K562 (cell line): ENCODE data around the gene DTNBP1. TPM values are rescaled to one million over a fixed set of nuclear protein-coding genes. Genes with fewer than 3 reads are reported as not detected.

ENCODE experiments used
- MCM3 ChIP-seq: fragments of 450-650 bp; IDR thresholded peaks from 2 replicates; pipeline ENCODE4 v1.6.1; 2016
- POLR2G ChIP-seq: fragments of 200-400 bp; formaldehyde crosslinking; IDR thresholded peaks from 2 replicates; pipeline ENCODE4 v1.6.1; 2017; ENCODE audit warnings: low read depth, mild to moderate bottlenecking, antibody characterized with exemption, low read length, moderate library complexity
- RFX5 ChIP-seq: IDR thresholded peaks from 2 replicates; pipeline ENCODE4 v1.6.1; 2011; ENCODE audit warnings: low read depth, mild to moderate bottlenecking, improper control_type of control experiment, low read length
- RREB1 ChIP-seq: fragments of 250-450 bp; sonication (Bioruptor Pico); IDR thresholded peaks from 2 replicates; pipeline ENCODE4 v1.4.0; 2020
- SMAD4 ChIP-seq: fragments of 250-450 bp; sonication (Bioruptor Pico); conservative IDR thresholded peaks from 2 replicates; pipeline ENCODE4 v1.8.0; 2021; ENCODE audit warnings: inconsistent platforms, mild to moderate bottlenecking, moderate library complexity
- SMARCC2 ChIP-seq: fragments of 450-650 bp; IDR thresholded peaks from 2 replicates; pipeline ENCODE4 v1.6.1; 2017; ENCODE audit warnings: antibody characterized with exemption, moderate library complexity, mild to moderate bottlenecking, low read depth
- ZNF212 ChIP-seq: fragments of 450-650 bp; formaldehyde crosslinking; IDR thresholded peaks from 2 replicates; pipeline ENCODE4 v1.4.0; 2020; ENCODE audit warnings: mild to moderate bottlenecking
- ZNF57 ChIP-seq: fragments of 450-650 bp; formaldehyde crosslinking; IDR thresholded peaks from 2 replicates; pipeline ENCODE4 v1.4.0; 2020; ENCODE audit warnings: mild to moderate bottlenecking, moderate library complexity
- ZNF766 ChIP-seq: fragments of 200-800 bp; sonication (Bioruptor generic); conservative IDR thresholded peaks from 2 replicates; pipeline ENCODE4 v1.6.1; 2016; ENCODE audit warnings: missing genetic modification characterization, missing compliant biosample characterization
- ZNF785 ChIP-seq: fragments of 250-450 bp; sonication (Bioruptor Pico); IDR thresholded peaks from 2 replicates; pipeline ENCODE4 v1.4.0; 2020; ENCODE audit warnings: mild to moderate bottlenecking
- polyA plus RNA-seq, 8 experiments: library from polyadenylated mRNA; depleted of rRNA in 4 of 8; stranded (reverse) in 5 of 8; unstranded in 3 of 8; fragments of >200 nt; fragmentation: Nextera tagmentation in 2 of 8; fragmentation: Illumina TruSeq in 1 of 8; extraction: Ambion mirVana in 2 of 8; extraction: Trizol in 1 of 8; gene quantifications; 2 replicates each; pipeline versions ENCODE4 v1.2.1 to v1.2.3, GENCODE V29; 2011 to 2014; ENCODE audit warnings: inconsistent platforms in 1 of 8, missing spikeins in 1 of 8
- total RNA-seq, 7 experiments: library from RNA; depleted of rRNA in 6 of 7; stranded (reverse); fragments of >200 nt in 6 of 7; fragmentation: Illumina TruSeq in 2 of 7; extraction: Trizol in 2 of 7; gene quantifications; 2 replicates each; pipeline versions ENCODE4 v1.2.1 to v1.2.3, GENCODE V29; 2011 to 2021; ENCODE audit warnings: low replicate concordance in 1 of 7
- TF ChIP-seq, protein P1 (sequence below): sonication (generic); formaldehyde crosslinking; IDR thresholded peaks from 2 replicates; pipeline ENCODE4 v1.8.0; 2022; ENCODE audit warnings: missing genetic modification reagents, mild to moderate bottlenecking, borderline replicate concordance
- TF ChIP-seq, protein P2 (sequence below), 2 experiments: fragments of 250-450 bp in 1 of 2; fragments of 450-650 bp in 1 of 2; sonication (Bioruptor Pico) in 1 of 2; IDR thresholded peaks; 2 replicates each; pipeline versions ENCODE4 v1.6.1 to v1.8.0; 2016 to 2021; ENCODE audit warnings: mild to moderate bottlenecking in 2 of 2, moderate library complexity in 2 of 2, missing compliant biosample characterization in 1 of 2, missing genetic modification characterization in 1 of 2
- TF ChIP-seq, protein P3 (sequence below): fragments of 250-450 bp; sonication (Bioruptor Pico); IDR thresholded peaks from 2 replicates; pipeline ENCODE4 v1.8.0; 2022; ENCODE audit warnings: moderate library complexity, mild to moderate bottlenecking, inconsistent platforms
- TF ChIP-seq, protein P4 (sequence below): fragments of 250-450 bp; sonication (Bioruptor Pico); IDR thresholded peaks from 2 replicates; pipeline ENCODE4 v1.8.0; 2021; ENCODE audit warnings: moderate library complexity, mild to moderate bottlenecking, inconsistent platforms
- TF ChIP-seq, protein P5 (sequence below): fragments of 450-650 bp; IDR thresholded peaks from 2 replicates; pipeline ENCODE4 v1.6.1; 2016; ENCODE audit warnings: borderline replicate concordance

Gene DTNBP1
- total and polyA plus RNA-seq, 9 of the 15 experiments (the other 6 are each of a cell fraction or from before 2014, with no cell fraction given), result 16.7 to 54.5 (median 21.4) TPM

DNA sequence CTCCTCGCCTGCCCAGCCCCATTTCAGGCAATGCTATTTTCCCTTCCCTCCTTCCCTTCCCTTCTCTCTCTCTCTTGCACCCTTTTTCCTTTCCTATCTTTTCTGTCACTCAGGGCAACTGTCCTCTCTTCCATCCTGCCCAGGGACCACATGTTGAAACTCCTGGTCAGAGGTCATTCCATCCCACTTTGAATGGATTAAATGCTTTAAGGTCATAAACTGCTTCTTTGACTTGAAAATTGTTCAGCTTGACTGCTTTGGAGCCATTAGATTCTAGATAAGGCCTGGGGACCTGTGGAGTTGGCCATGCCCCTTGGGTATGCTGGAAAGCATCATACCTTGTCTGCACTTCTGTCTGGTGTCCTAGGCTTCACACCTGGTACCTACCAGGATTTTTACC, 106.1 kb downstream of the DTNBP1 start (continued):
- no peak for TF ChIP-seq ZNF57
- TF ChIP-seq, protein P1, sequence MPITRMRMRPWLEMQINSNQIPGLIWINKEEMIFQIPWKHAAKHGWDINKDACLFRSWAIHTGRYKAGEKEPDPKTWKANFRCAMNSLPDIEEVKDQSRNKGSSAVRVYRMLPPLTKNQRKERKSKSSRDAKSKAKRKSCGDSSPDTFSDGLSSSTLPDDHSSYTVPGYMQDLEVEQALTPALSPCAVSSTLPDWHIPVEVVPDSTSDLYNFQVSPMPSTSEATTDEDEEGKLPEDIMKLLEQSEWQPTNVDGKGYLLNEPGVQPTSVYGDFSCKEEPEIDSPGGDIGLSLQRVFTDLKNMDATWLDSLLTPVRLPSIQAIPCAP (CRISPR knock-in tag), result no peak
- TF ChIP-seq, protein P2, sequence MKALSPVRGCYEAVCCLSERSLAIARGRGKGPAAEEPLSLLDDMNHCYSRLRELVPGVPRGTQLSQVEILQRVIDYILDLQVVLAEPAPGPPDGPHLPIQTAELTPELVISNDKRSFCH (CRISPR knock-in tag; IDR thresholded peaks at IDR 0.05), result no peak
- TF ChIP-seq, protein P2 (tag; IDR thresholded peaks at IDR 0.05), result no peak
- no peak for TF ChIP-seq POLR2G
- no peak for TF ChIP-seq MCM3
- peak; percentile 56; the same call in 1 of the 2 replicates for TF ChIP-seq RREB1
- TF ChIP-seq ZNF766 (CRISPR knock-in tag), result peak; percentile 64; the same call in 1 of the 2 replicates
- TF ChIP-seq SMARCC2, result no peak
- TF ChIP-seq ZNF212 (CRISPR knock-in tag), result no peak
- TF ChIP-seq, protein P3, sequence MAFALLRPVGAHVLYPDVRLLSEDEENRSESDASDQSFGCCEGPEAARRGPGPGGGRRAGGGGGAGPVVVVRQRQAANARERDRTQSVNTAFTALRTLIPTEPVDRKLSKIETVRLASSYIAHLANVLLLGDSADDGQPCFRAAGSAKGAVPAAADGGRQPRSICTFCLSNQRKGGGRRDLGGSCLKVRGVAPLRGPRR (CRISPR knock-in tag), result no peak
- no peak for TF ChIP-seq ZNF785 (CRISPR knock-in tag)
- no peak for TF ChIP-seq RFX5
- TF ChIP-seq, protein P4, sequence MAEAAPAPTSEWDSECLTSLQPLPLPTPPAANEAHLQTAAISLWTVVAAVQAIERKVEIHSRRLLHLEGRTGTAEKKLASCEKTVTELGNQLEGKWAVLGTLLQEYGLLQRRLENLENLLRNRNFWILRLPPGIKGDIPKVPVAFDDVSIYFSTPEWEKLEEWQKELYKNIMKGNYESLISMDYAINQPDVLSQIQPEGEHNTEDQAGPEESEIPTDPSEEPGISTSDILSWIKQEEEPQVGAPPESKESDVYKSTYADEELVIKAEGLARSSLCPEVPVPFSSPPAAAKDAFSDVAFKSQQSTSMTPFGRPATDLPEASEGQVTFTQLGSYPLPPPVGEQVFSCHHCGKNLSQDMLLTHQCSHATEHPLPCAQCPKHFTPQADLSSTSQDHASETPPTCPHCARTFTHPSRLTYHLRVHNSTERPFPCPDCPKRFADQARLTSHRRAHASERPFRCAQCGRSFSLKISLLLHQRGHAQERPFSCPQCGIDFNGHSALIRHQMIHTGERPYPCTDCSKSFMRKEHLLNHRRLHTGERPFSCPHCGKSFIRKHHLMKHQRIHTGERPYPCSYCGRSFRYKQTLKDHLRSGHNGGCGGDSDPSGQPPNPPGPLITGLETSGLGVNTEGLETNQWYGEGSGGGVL, result no peak
- TF ChIP-seq, protein P5, sequence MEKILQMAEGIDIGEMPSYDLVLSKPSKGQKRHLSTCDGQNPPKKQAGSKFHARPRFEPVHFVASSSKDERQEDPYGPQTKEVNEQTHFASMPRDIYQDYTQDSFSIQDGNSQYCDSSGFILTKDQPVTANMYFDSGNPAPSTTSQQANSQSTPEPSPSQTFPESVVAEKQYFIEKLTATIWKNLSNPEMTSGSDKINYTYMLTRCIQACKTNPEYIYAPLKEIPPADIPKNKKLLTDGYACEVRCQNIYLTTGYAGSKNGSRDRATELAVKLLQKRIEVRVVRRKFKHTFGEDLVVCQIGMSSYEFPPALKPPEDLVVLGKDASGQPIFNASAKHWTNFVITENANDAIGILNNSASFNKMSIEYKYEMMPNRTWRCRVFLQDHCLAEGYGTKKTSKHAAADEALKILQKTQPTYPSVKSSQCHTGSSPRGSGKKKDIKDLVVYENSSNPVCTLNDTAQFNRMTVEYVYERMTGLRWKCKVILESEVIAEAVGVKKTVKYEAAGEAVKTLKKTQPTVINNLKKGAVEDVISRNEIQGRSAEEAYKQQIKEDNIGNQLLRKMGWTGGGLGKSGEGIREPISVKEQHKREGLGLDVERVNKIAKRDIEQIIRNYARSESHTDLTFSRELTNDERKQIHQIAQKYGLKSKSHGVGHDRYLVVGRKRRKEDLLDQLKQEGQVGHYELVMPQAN, result no peak
- no peak for TF ChIP-seq SMAD4
